ENCODE results near the gene VANGL2.
A peak's percentile ranks its signal among the peaks of the same experiment; 100 is the strongest.

The VANGL2 gene

DNA sequence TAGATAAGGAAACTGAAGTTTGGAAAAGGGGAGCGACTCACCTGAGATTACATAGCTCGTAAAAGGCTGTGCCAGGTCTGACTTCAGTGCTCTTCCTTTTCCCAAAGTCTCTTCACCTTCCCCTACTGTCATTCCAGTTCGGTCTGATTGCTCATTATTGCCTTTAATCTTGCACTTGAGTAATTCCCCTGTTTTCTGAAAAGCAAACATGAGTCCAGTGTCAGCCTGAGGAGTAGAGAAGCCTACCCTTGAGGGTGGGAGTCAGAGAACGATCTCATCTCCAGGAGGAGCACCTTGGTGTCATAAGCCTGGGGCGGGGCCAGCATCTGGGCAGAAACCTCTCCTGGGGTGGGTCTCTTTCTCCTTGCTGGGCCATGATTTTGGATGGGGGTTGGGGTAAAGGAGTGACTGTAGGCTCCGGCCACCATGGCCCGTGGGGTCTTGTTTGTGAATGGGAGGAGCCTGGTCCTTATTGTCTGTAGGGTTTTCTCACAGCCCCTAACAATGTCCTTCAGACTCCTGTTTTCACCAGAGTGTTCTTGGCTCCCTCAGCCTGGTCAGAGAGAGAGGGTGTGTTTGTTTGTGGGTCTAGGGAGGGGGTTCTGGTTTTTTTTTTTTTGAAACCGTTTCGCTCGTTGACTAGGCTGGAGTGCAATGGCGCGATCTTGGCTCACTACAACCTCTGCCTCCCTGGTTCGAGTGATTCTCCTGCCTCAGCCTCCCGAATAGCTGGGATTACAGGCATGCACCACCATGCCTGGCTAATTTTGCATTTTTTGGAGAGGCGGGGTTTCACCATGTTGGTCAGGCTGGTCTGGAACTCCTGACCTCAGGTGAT, 6.0 kb downstream of the VANGL2 start:
- no peak overlapping the region for H3K27ac ChIP-seq
- H3K9me3 ChIP-seq (replicated peaks in 1 of 11), result no peaks in the 10 kb centered on the region
- H3K4me2 ChIP-seq, result no peak overlapping the region
- H3K27me3 ChIP-seq, result no peaks in the 10 kb centered on the region
- H3K9ac ChIP-seq, result no peak overlapping the region
- peaks cover 30 to 64% (median 55%) of the 10 kb centered on the region in 10 experiments for H3K4me1 ChIP-seq
- peaks cover 0 to 11% (median 0%) of the 10 kb centered on the region in 11 experiments; a peak in 3 of 22 replicates for H4K20me1 ChIP-seq
- no peak overlapping the region for H3K4me3 ChIP-seq
- H3K36me3 ChIP-seq, result no peaks in the 10 kb centered on the region
- no peak for TF ChIP-seq Cebpa-rat (IDR thresholded peaks at IDR 0.05)

DNA sequence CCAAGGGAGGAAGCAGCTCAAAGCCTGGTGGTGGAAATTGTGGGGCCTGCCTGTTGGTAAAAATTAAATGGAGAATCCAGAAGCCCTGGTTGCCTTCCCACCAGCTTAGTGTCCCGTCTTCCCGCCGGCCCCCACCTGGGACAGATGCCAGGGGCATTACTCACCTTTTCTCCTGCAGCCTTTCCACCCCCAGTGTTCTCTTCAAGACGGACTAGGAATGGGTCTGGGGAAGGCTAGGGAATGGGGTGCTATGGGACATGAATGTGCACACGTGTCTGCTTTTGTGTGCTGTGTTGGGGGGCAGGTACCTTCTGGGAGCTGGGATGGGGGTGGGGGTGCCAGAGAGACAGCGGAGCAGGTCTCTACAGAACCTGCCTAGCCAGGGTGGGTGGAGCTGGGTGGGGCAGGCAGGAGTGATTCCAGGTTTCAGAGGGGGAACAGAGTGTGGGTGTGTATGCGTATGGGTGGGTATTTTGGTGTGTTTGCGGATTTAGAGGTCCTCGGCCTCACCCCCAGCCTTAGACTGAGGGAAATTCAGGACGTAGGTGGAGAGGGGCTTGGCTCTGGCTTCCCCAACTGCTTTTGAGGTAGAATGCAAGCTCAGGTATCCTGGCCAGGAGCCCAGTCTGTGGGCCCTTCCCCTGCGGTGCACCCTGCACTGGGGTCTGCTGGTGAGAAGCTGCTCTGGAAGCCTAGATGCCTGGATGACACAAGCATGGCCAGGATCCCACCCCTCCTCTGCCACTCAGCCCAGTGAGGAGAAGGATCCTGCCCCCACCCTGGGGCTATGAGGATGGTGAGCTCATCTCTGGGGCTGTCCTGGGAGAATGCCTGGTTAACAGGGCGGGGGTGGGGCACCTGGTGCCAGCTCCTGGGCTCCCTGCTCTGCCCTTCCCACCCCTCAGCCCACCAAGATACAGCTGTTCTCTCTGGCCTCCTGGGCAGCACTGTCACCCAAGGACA, 7.8 kb downstream of the VANGL2 start:
- Histone ChIP-seq H3K4me1 (peaks cover 12 to 60% (median 45%) of the 10 kb centered on the region in 10 experiments), H4K20me1 (peaks cover 0 to 11% (median 0%) of the 10 kb centered on the region in 11 experiments; a peak in 3 of 22 replicates), H3K4me2 (0 out of 22 replicates have a peak overlapping the region, but pooled peaks of 1 of the 11 experiments have one; percentile 39), H3K9ac (no peak overlapping the region), H3K9me3 (replicated peaks in 1 of 11) (no peaks in the 10 kb centered on the region), H3K27me3 (no peaks in the 10 kb centered on the region), H3K36me3 (no peaks in the 10 kb centered on the region), H3K27ac (no peak overlapping the region), H3K4me3 (no peak overlapping the region)
- no peak for TF ChIP-seq Cebpa-rat (IDR thresholded peaks at IDR 0.05)

DNA sequence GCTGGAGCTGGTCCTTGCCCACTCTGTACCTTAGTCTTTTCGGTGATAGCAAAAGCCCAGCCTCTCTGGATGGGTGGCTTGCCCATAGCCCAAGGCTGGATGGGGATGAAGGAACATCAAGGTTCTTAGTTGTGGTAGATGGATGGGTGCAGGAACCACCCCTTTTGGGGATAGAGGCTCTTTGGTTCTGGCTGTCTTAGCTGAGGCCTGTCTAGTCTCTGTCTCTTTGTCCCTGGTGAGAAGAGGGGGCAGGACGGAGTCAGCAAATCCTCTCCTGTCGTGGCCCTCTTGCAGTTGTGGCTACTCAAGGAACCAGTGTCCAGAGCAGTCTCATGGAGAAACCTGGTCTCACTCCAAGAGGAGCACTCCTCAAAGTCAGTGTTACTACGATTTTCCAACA, 8.5 kb downstream of the VANGL2 start:
- H4K20me1 ChIP-seq, result peaks cover 0 to 11% (median 0%) of the 10 kb centered on the region in 11 experiments; a peak in 3 of 22 replicates
- no peak overlapping the region for H3K9ac ChIP-seq
- H3K4me2 ChIP-seq, result peak overlapping the region in 4 of 11 experiments; percentile 33 to 39 (median 37); a peak in 8 of 22 replicates
- H3K36me3 ChIP-seq, result no peaks in the 10 kb centered on the region
- H3K4me1 ChIP-seq, result peaks cover 5 to 53% (median 37%) of the 10 kb centered on the region in 10 experiments
- no peak overlapping the region for H3K4me3 ChIP-seq
- no peaks in the 10 kb centered on the region for H3K9me3 ChIP-seq (replicated peaks in 1 of 11)
- H3K27me3 ChIP-seq, result no peaks in the 10 kb centered on the region
- 0 out of 22 replicates have a peak overlapping the region, but pooled peaks of 1 of the 11 experiments have one; percentile 27 for H3K27ac ChIP-seq
- no peak for TF ChIP-seq Cebpa-rat (IDR thresholded peaks at IDR 0.05)

DNA sequence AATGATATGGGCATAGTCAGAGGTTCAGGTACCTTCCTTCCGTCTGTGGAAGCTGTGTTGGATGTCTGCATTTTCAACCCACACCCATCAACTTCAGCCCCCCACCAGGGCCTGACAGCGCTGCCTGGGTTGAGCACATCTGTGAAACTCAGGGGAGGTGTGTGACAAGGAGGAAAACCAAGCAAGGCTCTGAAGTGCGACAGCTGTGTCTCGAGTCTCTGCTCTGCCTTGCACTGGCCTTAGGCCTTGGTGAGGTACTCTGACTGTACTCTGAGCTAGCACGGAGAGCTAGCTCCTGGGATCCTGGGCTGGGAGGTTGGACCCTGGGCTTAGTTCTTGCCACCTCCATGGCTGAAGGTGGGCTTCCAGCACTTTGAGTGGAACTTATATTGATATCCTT, 9.1 kb downstream of the VANGL2 start:
- peak overlapping the region in 6 of 11 experiments; percentile 13 to 39 (median 35); a peak in 10 of 22 replicates for H3K4me2 ChIP-seq
- peak overlapping the region in 2 of 11 experiments; percentile 18 to 23; a peak in 2 of 22 replicates for H3K9ac ChIP-seq
- H3K4me3 ChIP-seq, result no peak overlapping the region
- peaks cover 0 to 46% (median 31%) of the 10 kb centered on the region in 10 experiments; a peak in 17 of 20 replicates for H3K4me1 ChIP-seq
- H3K27ac ChIP-seq, result peak overlapping the region in 1 of 11 experiments; percentile 27; a peak in 1 of 22 replicates
- H3K27me3 ChIP-seq, result no peaks in the 10 kb centered on the region
- H3K9me3 ChIP-seq (replicated peaks in 1 of 11), result no peaks in the 10 kb centered on the region
- TF ChIP-seq Cebpa-rat (IDR thresholded peaks at IDR 0.05), result no peak
- peaks cover 0 to 11% (median 0%) of the 10 kb centered on the region in 11 experiments; a peak in 3 of 22 replicates for H4K20me1 ChIP-seq
- no peaks in the 10 kb centered on the region for H3K36me3 ChIP-seq

DNA sequence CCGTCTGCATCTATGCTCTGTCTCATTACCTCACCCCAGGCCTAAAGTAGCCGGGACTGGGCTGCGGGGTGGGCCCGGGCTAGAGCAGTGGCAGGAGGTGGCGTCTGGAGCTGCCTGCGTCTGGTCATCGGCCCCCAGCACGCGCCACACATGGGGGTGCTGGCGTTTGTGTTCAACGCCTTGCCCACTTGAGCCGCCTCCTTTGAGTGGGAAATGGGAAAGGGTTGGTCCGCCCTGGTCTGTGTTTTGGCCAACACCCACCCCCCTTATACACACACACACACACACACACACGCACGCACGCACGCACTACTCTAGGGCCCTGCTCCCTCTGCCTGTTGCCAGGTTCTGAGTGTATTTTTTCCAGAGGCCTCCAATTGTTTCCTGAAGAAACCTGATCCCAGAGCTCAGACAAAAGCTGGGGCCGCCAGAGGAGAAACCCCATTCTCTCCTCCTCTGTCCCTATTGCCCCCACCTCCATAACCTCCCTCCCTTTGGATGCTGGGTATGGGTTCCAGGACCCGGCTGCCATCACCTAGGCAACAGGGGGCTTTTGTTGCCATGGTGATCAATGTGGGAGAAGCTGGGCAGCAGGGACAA, 10.1 kb downstream of the VANGL2 start:
- H3K4me1 ChIP-seq, result peaks cover 0 to 42% (median 27%) of the 10 kb centered on the region in 10 experiments; a peak in 12 of 20 replicates

DNA sequence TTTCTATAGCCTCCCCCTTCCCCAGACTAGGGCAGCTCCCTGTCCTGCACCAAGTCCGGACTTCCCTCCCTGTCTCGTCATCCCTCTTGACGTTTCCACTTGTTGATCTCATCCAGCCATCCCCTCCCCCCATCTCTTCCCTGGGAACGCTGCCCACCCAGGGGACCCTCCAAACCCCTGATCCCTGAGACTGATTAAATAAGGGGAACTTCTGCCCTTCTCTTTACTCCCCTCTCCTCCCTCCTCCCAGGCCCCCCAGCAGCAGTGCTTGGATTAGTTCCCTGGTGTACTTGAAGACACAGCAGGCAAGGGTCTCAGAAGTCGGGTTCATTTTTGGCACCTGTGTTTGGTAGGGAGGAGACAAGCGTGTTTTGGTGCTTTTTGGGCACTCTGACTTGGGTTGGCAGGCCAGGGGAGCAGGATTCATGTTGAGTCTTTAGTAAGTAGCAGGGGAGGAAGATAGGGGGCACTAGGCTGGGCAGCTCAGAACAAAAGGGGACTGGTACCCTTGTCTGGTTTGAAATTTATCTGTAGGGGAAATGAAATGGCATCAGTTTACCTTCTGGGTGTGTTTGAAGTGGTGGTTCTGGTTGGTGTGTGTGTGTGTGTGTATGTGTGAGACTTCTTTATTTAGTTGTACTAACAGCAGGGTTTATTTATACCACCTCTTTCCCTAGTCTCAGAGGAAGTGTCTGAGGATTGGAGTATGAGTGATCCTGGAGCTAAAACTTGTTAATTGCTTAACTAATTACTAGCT, 11.1 kb downstream of the VANGL2 start:
- Histone ChIP-seq H3K27ac (no peak overlapping the region), H3K27me3 (no peaks in the 10 kb centered on the region), H3K9ac (no peak overlapping the region), H3K36me3 (peaks cover 0 to 15% (median 10%) of the 10 kb centered on the region in 11 experiments; a peak in 8 of 22 replicates), H4K20me1 (peaks cover 0 to 11% (median 0%) of the 10 kb centered on the region in 11 experiments; a peak in 3 of 22 replicates), H3K9me3 (replicated peaks in 1 of 11) (no peaks in the 10 kb centered on the region), H3K4me3 (no peak overlapping the region), H3K4me1 (peaks cover 0 to 42% (median 27%) of the 10 kb centered on the region in 10 experiments; a peak in 12 of 20 replicates), H3K4me2 (peak overlapping the region in 4 of 11 experiments; percentile 3 to 18 (median 11); a peak in 4 of 22 replicates)
- TF ChIP-seq Cebpa-rat (IDR thresholded peaks at IDR 0.05), result no peak

More for the DNA sequence above, 10.1 kb downstream of the VANGL2 start:
- Histone ChIP-seq H3K4me2 (no peak overlapping the region), H3K27me3 (no peaks in the 10 kb centered on the region), H3K9ac (no peak overlapping the region), H3K9me3 (replicated peaks in 1 of 11) (no peaks in the 10 kb centered on the region), H3K27ac (no peak overlapping the region), H4K20me1 (peaks cover 0 to 11% (median 0%) of the 10 kb centered on the region in 11 experiments; a peak in 3 of 22 replicates), H3K4me3 (no peak overlapping the region), H3K36me3 (peaks cover 0 to 6% (median under 1%) of the 10 kb centered on the region in 11 experiments; a peak in 8 of 22 replicates)
- no peak for TF ChIP-seq Cebpa-rat (IDR thresholded peaks at IDR 0.05)

DNA sequence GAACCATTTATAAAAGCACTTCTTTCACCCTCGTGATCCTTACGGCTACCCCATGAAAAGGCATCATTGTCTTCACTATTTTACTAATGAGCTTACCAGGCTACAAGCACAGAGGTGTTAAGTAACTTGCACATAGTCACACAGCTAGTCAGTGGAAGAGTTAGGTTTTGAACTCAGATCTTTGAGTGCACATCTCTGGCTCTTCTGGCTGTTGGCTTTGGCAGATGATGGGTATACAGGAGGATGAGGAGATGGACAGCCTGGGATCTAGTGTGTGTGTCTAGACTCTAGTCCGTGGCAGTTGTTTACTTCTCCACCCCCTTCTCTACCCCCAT, 11.6 kb downstream of the VANGL2 start:
- Histone ChIP-seq H3K4me2 (peak overlapping the region in 2 of 11 experiments; percentile 3 to 18; a peak in 1 of 22 replicates), H3K9me3 (replicated peaks in 1 of 11) (no peaks in the 10 kb centered on the region), H3K4me3 (no peak overlapping the region), H3K27ac (no peak overlapping the region), H4K20me1 (peaks cover 0 to 11% (median 0%) of the 10 kb centered on the region in 11 experiments; a peak in 3 of 22 replicates), H3K36me3 (peaks cover 0 to 20% (median 14%) of the 10 kb centered on the region in 11 experiments; a peak in 9 of 22 replicates), H3K9ac (no peak overlapping the region), H3K27me3 (no peaks in the 10 kb centered on the region), H3K4me1 (peaks cover 0 to 42% (median 27%) of the 10 kb centered on the region in 10 experiments; a peak in 12 of 20 replicates)
- no peak for TF ChIP-seq Cebpa-rat (IDR thresholded peaks at IDR 0.05)
